SK-N-SH treated with all-trans-retinoic acid at 6 μM for 48 hours (cell line): ENCODE data around the gene PTH1R.

Source experiments
- GLIS3 ChIP-seq: fragments of 250-450 bp; sonication (Bioruptor Pico); IDR thresholded peaks from 2 replicates; pipeline ENCODE4 v1.5.0; 2020; ENCODE audit warnings: mild to moderate bottlenecking, moderate library complexity
- PATZ1 ChIP-seq: fragments of 250-450 bp; sonication (Bioruptor Pico); IDR thresholded peaks from 2 replicates; pipeline ENCODE4 v1.8.0; 2020; ENCODE audit warnings: mild to moderate bottlenecking, moderate library complexity, borderline replicate concordance
- POU6F1 ChIP-seq: fragments of 250-450 bp; sonication (Bioruptor Pico); IDR thresholded peaks from 2 replicates; pipeline ENCODE4 v1.8.0; 2021; ENCODE audit warnings: low read depth, mild to moderate bottlenecking, moderate library complexity, borderline replicate concordance
- RARB ChIP-seq: fragments of 250-450 bp; sonication (Bioruptor Pico); IDR thresholded peaks from 2 replicates; pipeline ENCODE4 v1.8.0; 2021; ENCODE audit warnings: mild to moderate bottlenecking, moderate library complexity
- TSHZ2 ChIP-seq: fragments of 250-450 bp; sonication (Bioruptor Pico); IDR thresholded peaks from 2 replicates; pipeline ENCODE4 v1.5.0; 2020; ENCODE audit warnings: mild to moderate bottlenecking, moderate library complexity
- ZC3H10 ChIP-seq: fragments of 250-450 bp; sonication (Bioruptor Pico); IDR thresholded peaks from 2 replicates; pipeline ENCODE4 v1.5.1; 2021; ENCODE audit warnings: mild to moderate bottlenecking, moderate library complexity
- ZNF565 ChIP-seq: fragments of 450-650 bp; formaldehyde crosslinking; conservative IDR thresholded peaks from 2 replicates; pipeline ENCODE4 v1.5.0; 2020; ENCODE audit warnings: low read depth, mild to moderate bottlenecking, moderate library complexity

GRCh38 chr3:46939578-46940445 lies 62.3 kb downstream of the PTH1R start:
- TF ChIP-seq POU6F1 (CRISPR knock-in tag) (no peak), ZC3H10 (CRISPR knock-in tag) (no peak), RARB (no peak), TSHZ2 (no peak), GLIS3 (CRISPR knock-in tag) (no peak), PATZ1 (CRISPR knock-in tag) (no peak), ZNF565 (no peak)
